ENCODE measurements around the gene ADCY1.

- TF ChIP-seq EP300 (IDR thresholded peaks at IDR 0.05) (no peak), POLR2A (IDR thresholded peaks at IDR 0.05) (no peak)
Measured at GRCh38 chr7:45567713-45568112, 6.5 kb upstream of the ADCY1 start.
